HG02981 (cell line): ENCODE measurements around the gene PLEKHA6.

Source experiments
- ATAC-seq: cut with Tn5 transposase; IDR thresholded peaks from one replicate; pipeline ENCODE4 v1.9.1; 2021; ENCODE audit warnings: mild to moderate bottlenecking, moderate library complexity; ENCODE audit not compliant: unreplicated experiment

Gene PLEKHA6

DNA sequence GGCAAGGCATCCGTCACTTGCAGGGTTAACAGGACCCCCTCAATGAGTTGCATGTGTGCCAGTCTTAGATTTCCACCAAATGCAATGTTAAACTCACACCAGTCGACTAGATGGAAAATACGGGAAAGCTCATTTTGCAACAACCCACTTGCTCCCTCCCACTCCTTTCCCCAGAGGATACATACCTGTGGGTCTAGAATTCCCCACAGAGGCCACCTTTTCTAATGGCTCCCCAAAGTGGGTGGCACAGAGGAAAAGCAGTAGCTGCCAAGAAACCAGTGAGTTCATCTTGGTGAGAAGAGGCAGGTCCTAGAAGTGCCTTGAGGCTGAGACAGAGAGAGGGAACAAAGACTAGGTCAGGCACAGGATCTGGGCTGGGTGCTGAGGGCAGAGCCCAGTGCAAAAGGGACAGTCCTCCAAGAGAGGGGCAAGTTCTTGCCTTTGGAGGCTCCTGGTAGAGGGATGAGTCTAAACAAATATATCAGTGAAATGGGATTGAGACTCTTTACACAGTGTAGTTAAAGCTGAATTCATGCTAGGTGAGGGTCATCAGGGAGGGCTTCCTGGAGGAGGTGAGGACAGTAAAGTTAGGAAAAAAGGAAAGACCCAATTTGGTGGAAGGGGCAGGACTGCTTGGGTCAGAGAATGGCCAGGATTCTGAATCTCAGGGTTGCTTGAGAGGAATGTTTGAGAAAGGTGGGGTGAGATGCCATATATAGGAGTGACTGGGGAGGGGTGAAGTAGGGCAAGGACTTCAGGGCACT lies 167.0 kb downstream of the PLEKHA6 start:
- ATAC-seq: no peak

DNA sequence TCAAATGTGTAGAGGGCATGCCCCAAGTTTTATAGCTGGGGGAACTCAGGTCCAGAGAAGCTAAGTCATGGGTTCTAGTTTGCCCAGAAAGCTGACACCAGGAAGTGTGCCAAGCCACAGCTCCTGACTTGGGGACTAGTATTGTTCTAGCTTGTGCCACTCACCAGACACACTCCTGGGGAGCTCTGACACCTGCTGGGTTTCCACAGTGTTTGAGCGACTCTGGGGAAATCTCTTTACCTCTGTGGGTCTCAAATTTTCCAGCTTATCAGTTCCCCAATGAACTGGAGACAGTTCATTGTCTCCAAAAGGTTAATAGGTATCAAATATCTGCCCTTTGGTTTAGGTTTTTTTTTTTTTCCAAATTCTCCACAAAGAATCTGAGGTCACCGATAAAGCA lies 167.7 kb downstream of the PLEKHA6 start:
- ATAC-seq: no peak

DNA sequence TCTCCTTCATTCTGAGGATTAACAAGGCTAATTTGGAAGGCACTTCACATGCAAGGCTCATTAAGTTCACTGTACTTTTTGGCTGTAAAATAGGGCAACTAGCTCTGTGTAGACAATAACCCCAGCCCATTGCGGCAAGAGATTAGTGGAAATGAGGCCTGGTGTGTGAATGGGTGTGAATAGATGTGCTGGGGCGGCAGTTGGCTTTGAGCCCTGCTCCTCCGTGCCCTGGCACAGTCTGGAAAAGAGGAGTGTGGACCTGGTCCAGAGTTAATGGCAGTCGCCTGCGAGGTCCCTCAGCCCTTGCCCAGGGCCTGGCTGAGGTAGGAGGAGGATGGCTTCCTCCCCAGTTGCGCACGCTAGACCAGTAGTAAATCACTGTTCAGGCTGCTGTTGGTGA lies 168.3 kb downstream of the PLEKHA6 start:
- ATAC-seq: no peak

DNA sequence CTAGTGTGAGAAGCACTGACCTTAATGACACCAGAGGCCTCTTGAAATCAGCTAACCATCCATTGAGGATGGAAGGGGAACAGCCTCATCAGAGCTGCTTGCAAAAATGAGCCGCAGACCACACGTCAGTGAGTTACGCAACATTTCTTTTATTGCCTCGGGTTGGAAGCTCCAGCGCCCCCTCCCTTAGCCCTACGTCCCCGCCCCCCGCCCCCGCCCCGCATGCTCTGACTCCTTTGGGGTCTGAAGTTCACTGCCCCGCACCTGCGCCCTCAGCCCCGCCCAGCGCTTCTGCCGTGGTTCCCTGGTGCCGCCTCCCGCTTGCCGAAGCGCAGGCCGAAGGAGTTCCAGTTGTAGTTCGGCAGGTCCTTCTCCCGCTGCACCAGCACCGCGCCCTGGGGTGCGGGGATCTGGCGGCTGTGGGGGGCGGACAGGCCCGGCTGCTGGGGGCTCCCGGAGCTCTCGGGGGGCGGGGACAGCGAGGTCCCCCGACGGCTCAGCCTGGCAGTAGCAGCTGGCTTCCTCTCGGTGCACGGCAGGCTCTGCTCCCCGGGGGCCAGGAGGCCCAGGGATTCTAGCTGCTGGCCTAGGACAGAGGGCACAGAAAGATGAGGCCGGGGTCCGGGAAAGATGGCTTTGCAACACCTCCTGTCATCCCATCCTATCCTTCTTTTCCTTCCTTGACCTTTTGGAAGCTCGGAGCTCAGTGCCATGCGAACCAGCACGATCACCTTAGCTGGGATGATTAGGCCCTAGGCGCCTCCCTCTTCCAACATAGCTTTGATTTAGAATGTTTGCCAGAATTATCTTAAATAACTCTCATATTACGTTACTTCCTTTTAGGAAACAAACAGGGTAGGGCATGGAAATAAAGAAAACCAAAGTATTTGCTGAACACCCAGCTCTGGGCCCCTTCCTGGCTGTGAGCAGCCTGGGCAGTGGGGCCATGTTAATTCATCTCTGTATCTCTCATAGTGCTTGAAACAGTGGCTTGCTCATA lies 169.2 kb downstream of the PLEKHA6 start:
- ATAC-seq: no peak

DNA sequence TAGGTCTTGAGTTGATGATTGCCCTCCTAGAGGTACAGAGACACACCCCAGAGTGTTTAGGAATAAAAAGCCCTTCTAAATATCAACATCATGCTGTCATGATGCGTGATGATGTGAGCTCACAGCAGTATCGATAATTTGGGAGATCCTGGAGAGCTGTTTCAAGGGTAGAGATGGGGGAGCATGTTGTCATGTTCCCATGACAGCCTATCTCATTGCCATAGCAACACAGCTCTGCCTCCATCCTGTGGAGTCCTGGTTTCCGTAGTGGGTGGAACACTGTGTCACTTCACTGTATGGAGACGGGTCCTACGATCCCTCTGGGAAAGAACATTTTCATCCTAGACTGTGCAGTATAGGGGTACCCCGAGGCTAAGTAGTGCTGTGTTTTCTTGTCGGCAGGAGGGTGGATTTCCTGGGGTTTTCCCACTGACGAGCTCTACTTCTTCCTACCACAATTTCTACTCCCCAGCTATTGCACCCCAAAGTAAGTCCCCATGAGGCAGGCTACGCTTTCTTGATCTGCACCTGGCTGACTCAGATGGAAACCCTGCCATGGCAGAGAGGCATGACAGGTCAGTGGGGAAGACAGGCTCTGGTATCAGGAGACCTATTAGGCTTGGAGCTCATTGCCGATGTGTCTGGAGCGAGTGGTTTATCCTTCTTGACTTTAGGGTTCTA lies 170.6 kb downstream of the PLEKHA6 start:
- ATAC-seq: no peak

DNA sequence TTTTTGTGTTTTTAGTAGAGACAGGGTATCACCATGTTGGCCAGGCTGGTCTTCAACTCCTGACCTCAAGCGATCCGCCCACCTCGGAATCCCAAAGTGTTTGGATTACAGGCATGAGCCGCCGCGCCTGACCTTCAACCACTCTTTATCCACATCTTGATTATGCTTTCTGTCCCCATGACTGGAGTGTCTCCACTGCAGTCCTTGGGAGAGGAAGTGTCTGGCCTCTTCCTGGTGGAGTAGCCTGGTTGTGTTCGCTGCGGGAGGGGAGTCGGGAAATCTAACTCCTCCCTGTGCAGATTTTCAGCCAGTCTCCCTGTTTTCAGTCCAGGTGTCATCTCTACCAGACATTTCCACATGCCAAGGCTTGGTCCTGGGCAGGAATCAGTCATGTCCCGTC lies 173.1 kb downstream of the PLEKHA6 start:
- ATAC-seq: no peak

DNA sequence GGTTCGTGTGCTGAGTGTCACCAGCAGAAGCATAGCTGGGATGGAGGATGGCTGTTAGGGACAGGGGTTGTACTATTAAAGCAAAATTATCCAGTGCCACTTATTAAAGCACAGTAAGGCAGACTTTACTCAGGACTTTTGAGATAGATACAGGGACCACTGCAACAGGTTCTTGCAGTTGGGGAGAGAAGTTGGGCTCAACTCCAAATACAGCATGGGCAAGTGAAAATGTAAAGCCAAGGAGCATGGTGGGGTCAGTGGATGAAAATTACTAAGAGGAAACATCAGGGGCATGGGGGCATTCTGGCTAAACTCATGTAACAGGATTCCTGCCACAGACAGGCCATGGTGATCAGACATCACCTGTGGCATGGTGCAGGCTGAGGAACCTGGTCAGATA lies 178.6 kb downstream of the PLEKHA6 start:
- ATAC-seq: no peak

DNA sequence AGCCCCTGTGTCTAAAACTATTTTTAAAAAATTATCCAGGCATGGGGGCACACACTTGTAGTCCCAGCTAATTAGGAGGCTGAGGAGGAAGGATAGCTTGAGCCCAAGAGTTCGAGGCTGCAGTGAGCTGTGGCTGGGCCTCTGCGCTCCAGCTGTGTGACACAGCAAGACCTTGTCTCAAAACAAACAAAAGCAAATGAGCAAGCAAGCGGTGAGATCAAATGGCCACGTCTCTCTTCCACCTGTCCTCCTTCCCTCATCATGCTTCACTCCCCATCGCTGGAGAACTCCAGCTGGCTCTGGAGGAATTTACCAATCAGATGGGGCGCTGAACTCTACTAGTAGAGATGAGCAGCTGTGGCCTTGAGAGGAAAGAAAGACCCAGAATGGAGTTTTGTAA lies 179.6 kb downstream of the PLEKHA6 start:
- ATAC-seq: no peak

DNA sequence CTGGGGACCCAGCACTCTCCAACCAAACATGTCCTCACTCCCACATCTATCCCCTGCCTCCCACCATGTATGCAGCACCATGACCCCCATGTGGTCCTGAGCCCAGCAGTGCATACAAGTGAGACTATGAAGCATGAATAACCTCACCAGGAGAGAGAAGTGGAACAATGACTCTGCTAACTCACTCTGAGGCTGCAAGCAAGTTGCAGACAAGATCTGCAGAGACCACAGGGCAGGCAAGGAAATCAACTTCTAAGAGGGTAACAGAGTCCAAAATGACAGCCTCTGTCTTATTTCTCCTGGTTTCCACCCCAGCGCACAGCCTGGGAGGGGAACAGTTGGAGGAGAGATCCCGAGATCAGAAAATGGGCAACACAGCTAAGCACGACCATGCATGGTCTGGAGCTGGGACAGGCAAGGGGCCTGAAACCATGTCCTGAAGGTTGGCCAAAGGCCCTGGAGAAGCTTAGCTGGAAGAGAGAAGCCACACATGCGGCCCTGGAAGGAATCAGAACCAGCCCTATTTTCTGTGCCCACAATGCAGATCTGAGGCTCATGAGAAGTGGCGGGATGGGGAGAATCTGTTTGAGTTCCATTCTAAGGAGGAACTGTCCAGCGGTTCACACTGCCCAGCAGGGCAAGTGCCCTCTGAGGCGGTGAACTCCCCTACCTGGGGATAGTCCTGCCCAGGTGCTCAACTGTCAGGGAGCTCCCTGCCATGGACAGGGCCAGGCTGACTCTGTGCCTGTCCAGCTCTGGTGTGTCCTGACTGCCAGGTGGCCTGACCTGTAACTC lies 181.0 kb downstream of the PLEKHA6 start:
- no peak for ATAC-seq

DNA sequence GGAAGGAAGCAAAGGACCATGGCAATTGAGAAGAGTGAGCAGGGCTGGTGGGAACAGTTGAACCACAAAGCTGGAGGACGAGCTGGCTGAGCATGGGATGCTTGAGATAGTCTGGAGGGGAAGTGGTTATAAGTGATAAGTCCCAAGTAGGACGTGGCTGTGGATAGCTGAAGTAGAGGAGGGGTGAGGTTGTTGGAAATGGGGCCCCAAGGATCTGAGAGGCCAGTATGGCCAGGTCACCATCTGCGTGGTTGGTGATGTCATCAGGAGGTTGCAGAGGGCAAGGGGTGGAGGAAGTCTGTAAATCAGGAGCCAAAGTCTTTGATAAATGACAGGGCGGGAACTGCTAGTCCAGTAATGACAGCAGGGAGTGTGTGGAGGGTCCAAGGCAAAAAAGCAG lies 182.6 kb downstream of the PLEKHA6 start:
- no peak for ATAC-seq

DNA sequence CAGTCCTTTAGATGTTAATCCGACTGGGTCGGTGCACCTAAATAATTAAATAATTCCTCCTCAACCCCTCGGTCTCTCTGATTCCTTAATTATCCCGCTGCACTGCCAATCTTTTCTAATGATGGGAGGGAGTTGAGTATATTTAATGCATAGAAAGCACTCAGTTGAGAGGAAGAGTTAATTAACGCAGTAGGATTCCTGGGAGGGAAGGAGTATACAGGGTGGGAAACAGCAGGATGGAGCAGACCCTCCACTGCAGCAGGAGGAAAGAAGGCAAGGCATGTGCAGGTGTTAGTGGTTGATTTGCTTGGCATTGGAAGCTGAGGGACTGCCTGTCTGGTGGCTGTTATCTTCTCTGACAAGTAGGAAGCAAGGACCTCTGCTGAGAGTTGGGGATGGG lies 183.7 kb downstream of the PLEKHA6 start:
- ATAC-seq: no peak

DNA sequence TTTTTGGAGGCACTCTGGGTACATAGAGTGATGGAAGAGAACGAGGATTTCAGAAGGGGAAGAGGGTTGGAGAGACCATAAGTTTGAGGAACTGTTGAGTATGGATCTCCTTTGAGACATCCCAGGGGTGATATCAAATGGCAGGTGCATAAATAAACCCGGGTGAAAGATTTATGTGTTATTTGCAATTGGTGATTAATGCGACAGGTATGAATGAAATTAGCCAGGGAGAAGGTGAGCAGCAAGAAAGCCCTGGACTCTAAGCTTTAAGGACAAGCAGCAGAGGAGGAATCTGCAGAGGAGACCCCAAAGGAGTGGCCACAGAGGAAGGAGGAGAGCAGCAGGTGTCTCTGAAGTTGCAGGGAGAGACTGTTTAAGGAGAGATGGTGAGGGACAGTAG lies 184.8 kb downstream of the PLEKHA6 start:
- ATAC-seq: no peak

DNA sequence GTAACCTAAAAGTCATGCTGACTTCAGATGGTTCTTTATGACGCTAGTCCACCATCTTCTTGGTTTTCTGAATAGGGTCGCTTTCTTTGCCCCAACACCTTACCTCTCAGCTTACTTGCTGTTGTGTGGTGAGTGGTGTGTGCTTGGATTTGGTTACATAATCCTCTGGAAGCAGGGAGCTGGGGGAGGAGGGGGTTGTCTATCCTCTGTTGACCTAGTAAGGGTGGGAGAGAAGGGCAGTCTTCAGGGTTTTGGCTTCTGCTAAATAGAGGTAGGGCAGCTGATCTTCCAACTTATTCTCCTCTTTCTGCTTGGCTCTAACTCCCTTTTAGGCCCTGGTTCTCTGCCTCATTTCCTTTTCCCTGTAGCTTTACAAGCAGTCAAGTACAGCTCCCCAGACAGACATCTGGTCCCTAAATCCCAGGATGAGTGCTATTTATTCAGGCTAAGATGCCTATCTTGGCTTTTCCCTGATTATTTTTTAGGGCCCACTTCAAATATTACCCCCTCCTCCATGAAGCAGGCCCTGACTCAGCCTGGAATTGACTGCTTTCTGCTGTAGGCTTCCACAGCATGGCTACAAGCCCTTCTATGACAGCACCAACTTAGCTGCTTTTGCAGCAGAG lies 187.2 kb downstream of the PLEKHA6 start:
- ATAC-seq: no peak

DNA sequence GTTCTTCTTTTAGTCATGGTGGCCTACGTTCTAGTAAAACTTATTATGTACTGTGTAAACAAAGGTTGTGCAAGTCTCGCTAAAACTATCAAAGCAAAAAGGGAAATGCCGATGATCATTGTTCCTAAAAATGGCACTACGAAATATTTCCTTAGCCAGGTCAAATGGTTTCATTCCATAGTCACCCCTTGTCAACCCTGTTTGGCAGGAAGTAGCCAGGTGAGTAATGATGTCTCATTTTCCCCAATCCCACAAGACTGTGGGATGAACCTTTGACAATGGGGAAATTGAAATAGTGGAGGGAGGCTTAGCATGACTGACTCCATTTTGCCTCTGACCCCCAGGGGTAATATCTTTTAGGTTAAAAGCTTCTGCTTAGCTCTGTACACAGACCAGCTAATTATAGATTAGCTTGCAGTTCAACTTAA lies 188.0 kb downstream of the PLEKHA6 start:
- no peak for ATAC-seq

DNA sequence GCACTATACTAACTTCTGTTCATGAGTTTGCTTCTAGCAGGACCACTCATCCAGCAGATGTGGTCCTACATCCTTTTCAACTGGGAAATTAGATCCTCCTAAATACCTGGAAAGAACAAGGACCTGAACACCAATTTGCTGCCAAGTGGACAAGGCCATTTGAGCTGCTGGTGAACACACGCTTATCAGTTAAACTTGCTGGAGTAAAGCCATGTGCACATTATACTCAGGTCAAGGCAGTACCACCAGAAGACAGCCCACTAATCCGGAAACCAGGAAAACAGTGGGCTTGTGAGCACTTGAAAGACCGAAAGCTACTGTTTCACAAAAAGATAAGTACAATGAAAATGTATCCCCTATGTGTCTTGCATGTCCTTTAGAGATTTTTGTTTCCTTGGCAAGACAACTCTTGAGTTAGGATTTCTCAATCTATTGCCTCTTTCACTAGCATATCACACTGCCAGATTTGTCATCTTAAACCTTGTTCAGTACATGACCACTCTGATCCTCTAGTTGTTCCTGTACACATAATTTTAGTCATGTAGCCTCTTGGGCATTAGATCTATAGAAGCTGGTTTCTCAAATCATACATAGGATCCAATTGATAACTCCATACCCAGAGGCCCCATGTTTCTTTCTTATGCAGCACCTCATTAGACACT lies 189.1 kb downstream of the PLEKHA6 start:
- no peak for ATAC-seq

DNA sequence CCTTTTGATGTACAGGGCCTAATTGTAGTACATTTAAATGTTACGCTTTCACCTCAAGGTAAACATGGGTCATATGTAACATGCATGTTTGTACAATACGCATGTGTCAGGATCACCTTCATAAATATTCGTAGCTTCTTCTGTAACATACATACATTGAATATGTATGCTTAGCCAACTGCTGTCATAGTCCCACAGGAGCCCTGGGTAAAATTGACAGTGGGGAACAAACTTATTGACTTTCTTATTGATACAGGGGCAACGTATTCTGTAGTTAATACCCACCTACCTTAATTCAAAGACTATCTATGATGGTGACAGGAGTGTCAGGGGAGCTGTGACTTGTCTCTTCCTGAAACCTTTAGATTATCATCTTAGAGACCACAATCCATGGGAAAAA lies 189.9 kb downstream of the PLEKHA6 start:
- no peak for ATAC-seq
